H1 (cell line): Measurements from ENCODE around the gene MREG. TPM values are rescaled to one million over a fixed set of nuclear protein-coding genes. Genes with fewer than 3 reads are reported as not detected.
A peak's percentile ranks its signal among the peaks of the same experiment; 100 is the strongest.

Experiments used
- ATF3 ChIP-seq: IDR thresholded peaks from 2 replicates; pipeline ENCODE4 v1.6.1; 2011; ENCODE audit warnings: low read depth, mild to moderate bottlenecking, low read length; ENCODE audit not compliant: insufficient read depth
- BACH1 ChIP-seq: IDR thresholded peaks from 2 replicates; pipeline ENCODE4 v1.6.1; 2012; ENCODE audit warnings: low read length, improper control_type of control experiment
- CHD2 ChIP-seq: IDR thresholded peaks from 2 replicates; pipeline ENCODE4 v1.6.1; 2012; ENCODE audit warnings: low read length, improper control_type of control experiment
- CREB1 ChIP-seq: IDR thresholded peaks from 2 replicates; pipeline ENCODE4 v1.6.1; 2012; ENCODE audit warnings: inconsistent platforms
- EGR1 ChIP-seq: IDR thresholded peaks from 2 replicates; pipeline ENCODE4 v1.6.1; 2011; ENCODE audit warnings: low read depth, low read length, borderline replicate concordance
- FOSL1 ChIP-seq: IDR thresholded peaks from 2 replicates; pipeline ENCODE4 v1.6.1; 2011; ENCODE audit warnings: mild to moderate bottlenecking, low read depth, low read length, moderate library complexity; ENCODE audit not compliant: insufficient read depth
- HDAC2 ChIP-seq, 2 experiments: fragments of 300-600 bp in 1 of 2; sonication (generic) in 1 of 2; IDR thresholded peaks; 2 replicates each; pipeline ENCODE4 v1.6.1; 2011 to 2012; ENCODE audit warnings: low read depth in 2 of 2, low read length in 2 of 2, mild to moderate bottlenecking in 2 of 2, moderate library complexity in 2 of 2, borderline replicate concordance in 1 of 2, inconsistent platforms in 1 of 2
- HDAC6 ChIP-seq: IDR thresholded peaks from one replicate; pipeline ENCODE4 v1.7.1; 2012; ENCODE audit warnings: low read depth, mild to moderate bottlenecking, inconsistent platforms, low read length, moderate library complexity
- KDM4A ChIP-seq: IDR thresholded peaks from one replicate; pipeline ENCODE4 v1.7.1; 2012; ENCODE audit warnings: low read depth, mild to moderate bottlenecking, moderate library complexity, low read length, inconsistent platforms; ENCODE audit not compliant: severe bottlenecking
- KDM5A ChIP-seq: fragments of 200-600 bp; IDR thresholded peaks from 2 replicates; pipeline ENCODE4 v1.7.1; 2012; ENCODE audit warnings: mild to moderate bottlenecking, low read length, inconsistent platforms, mixed read lengths
- MAFK ChIP-seq: IDR thresholded peaks from 2 replicates; pipeline ENCODE4 v1.6.1; 2012; ENCODE audit warnings: low read depth, mild to moderate bottlenecking, improper control_type of control experiment, low read length
- NRF1 ChIP-seq: IDR thresholded peaks from 2 replicates; pipeline ENCODE4 v1.6.1; 2011; ENCODE audit warnings: mild to moderate bottlenecking, low read depth, low read length, improper control_type of control experiment
- RAD21 ChIP-seq, 2 experiments: IDR thresholded peaks in 1 of 2; conservative IDR thresholded peaks in 1 of 2; 2 replicates each; pipeline ENCODE4 v1.6.1; 2011; ENCODE audit warnings: low read depth in 2 of 2, low read length in 2 of 2, improper control_type of control experiment in 1 of 2, inconsistent platforms in 1 of 2, mild to moderate bottlenecking in 1 of 2, moderate library complexity in 1 of 2
- RFX5 ChIP-seq: IDR thresholded peaks from 2 replicates; pipeline ENCODE4 v1.6.1; 2011; ENCODE audit warnings: low read depth, low read length, improper control_type of control experiment, borderline replicate concordance
- RNF2 ChIP-seq: fragments of 200-900, 300-1000 bp; sonication (generic); IDR thresholded peaks from 2 replicates; pipeline ENCODE4 v1.7.1; 2016; ENCODE audit warnings: borderline replicate concordance, low read depth, mild to moderate bottlenecking, antibody characterized with exemption, low read length; ENCODE audit not compliant: poor library complexity, severe bottlenecking; ENCODE audit errors: missing control alignments
- RXRA ChIP-seq: IDR thresholded peaks from 2 replicates; pipeline ENCODE4 v1.6.1; 2011; ENCODE audit warnings: low read depth, mild to moderate bottlenecking, low read length, moderate library complexity; ENCODE audit not compliant: insufficient read depth
- SIN3A ChIP-seq, 2 experiments: IDR thresholded peaks in 1 of 2; conservative IDR thresholded peaks in 1 of 2; 2 replicates each; pipeline ENCODE4 v1.6.1; 2011 to 2012; ENCODE audit warnings: low read length in 2 of 2, improper control_type of control experiment in 1 of 2, low read depth in 1 of 2, mild to moderate bottlenecking in 1 of 2
- SIRT6 ChIP-seq: IDR thresholded peaks from one replicate; pipeline ENCODE4 v1.7.1; 2012; ENCODE audit warnings: low read length, inconsistent platforms
- SRF ChIP-seq: IDR thresholded peaks from 2 replicates; pipeline ENCODE4 v1.6.1; 2011; ENCODE audit warnings: mild to moderate bottlenecking, low read depth, low read length, moderate library complexity
- TAF1 ChIP-seq: IDR thresholded peaks from 2 replicates; pipeline ENCODE4 v1.6.1; 2011; ENCODE audit warnings: mild to moderate bottlenecking, low read depth, low read length
- TAF7 ChIP-seq: optimal IDR thresholded peaks from 2 replicates; pipeline ENCODE3; 2011; ENCODE audit warnings: low read depth, mild to moderate bottlenecking, inconsistent platforms, low read length, moderate library complexity, borderline replicate concordance
- TEAD4 ChIP-seq: IDR thresholded peaks from 2 replicates; pipeline ENCODE4 v1.6.1; 2012; ENCODE audit warnings: low read depth, low read length, inconsistent platforms, mixed read lengths
- ZNF274 ChIP-seq: IDR thresholded peaks from 2 replicates; pipeline ENCODE4 v1.7.0; 2012; ENCODE audit warnings: low read length, borderline replicate concordance; ENCODE audit errors: extremely low read depth
- polyA plus RNA-seq, 7 experiments: library from polyadenylated mRNA; depleted of rRNA in 3 of 7; stranded (reverse) in 5 of 7; unstranded in 2 of 7; fragments of >200 nt in 5 of 7; fragments of 200-250 nt in 2 of 7; gene quantifications; 1 replicate in 5 of 7; 2 replicates in 1 of 7; 4 replicates in 1 of 7; pipeline versions ENCODE4 v1.2.1 to v1.2.3, GENCODE V29; 2011 to 2013; ENCODE audit warnings: missing spikeins in 2 of 7, mixed read lengths in 2 of 7
- total RNA-seq: library from RNA; stranded (reverse); fragmentation: NEBNext Ultra II Directional; extraction: Animal tissue kit (Norgen Biotek cat#: 25700); gene quantifications from 2 replicates; pipeline ENCODE4 v1.2.1, GENCODE V29; 2021

MREG gene
- total and polyA plus RNA-seq, 2 of the 8 experiments (the other 6 are each of a cell fraction or from before 2014, with no cell fraction given) = 7.5 to 31.9 TPM

GRCh38 chr2:216013080-216013909 is at the start of gene MREG (continued):
- TF ChIP-seq TAF7 = peak; percentile 54
- TF ChIP-seq KDM5A = no peak
- TF ChIP-seq MAFK = no peak
- TF ChIP-seq RAD21 (IDR thresholded peaks at IDR 0.05 in 1 of 2, conservative IDR thresholded peaks at IDR 0.05 in 1 of 2; ENCODE audit: low read depth in 2 of 2, low read length in 2 of 2) = peak; percentile 25 to 38; a peak in 3 of 4 replicates
- peak; percentile 81 for TF ChIP-seq TAF1
- no peak for TF ChIP-seq RXRA
- peak; percentile 15 to 70; a peak in 1 of 4 replicates for TF ChIP-seq SIN3A (conservative IDR thresholded peaks at IDR 0.05 in 1 of 2, IDR thresholded peaks at IDR 0.05 in 1 of 2; ENCODE audit: low read depth in 1 of 2, low read length in 2 of 2)
- TF ChIP-seq NRF1 = peak; percentile 51
- TF ChIP-seq BACH1 = no peak; the same call in 1 of the 2 replicates
- no peak for TF ChIP-seq RFX5
- no peak for TF ChIP-seq EGR1
- no peak for TF ChIP-seq SRF
- no peak for TF ChIP-seq HDAC6
- TF ChIP-seq ZNF274 = no peak
- no peak for TF ChIP-seq FOSL1
- TF ChIP-seq HDAC2 (IDR thresholded peaks at IDR 0.05; ENCODE audit: borderline replicate concordance in 1 of 2, low read depth in 2 of 2, low read length in 2 of 2) = no peak; a peak in 1 of 4 replicates
- no peak for TF ChIP-seq ATF3
- TF ChIP-seq CREB1 = no peak; the same call in 1 of the 2 replicates
- TF ChIP-seq SIRT6 = no peak
- TF ChIP-seq TEAD4 = no peak
- no peak for TF ChIP-seq RNF2
- TF ChIP-seq KDM4A = peak; percentile 53
- 0 out of 2 replicates have a peak, but pooled peaks have one; percentile 11 for TF ChIP-seq CHD2
